GM12892 (cell line): Measurements from ENCODE around the gene GNAO1.
A peak's percentile ranks its signal among the peaks of the same experiment; 100 is the strongest.

ENCODE experiments used
- DNase-seq: peaks from one replicate; pipeline ENCODE4 v3.0.0; 2011; ENCODE audit not compliant: insufficient read length
- FAIRE-seq: peaks from 2 replicates; lab custom pipeline; 2011; peaks lifted over from hg19 to GRCh38; lab: Jason Lieb, UNC
- POLR2A ChIP-seq: IDR thresholded peaks from 2 replicates; pipeline ENCODE4 v1.6.1; 2011; ENCODE audit warnings: low read depth, low read length, control low read depth
- POLR2AphosphoS5 ChIP-seq: IDR thresholded peaks from 2 replicates; pipeline ENCODE4 v1.6.1; 2011; ENCODE audit warnings: low read depth, low read length, control low read depth
- TAF1 ChIP-seq: IDR thresholded peaks from 2 replicates; pipeline ENCODE4 v1.6.1; 2011; ENCODE audit warnings: low read depth, mild to moderate bottlenecking, control low read depth, low read length, borderline replicate concordance

GNAO1 gene

DNA sequence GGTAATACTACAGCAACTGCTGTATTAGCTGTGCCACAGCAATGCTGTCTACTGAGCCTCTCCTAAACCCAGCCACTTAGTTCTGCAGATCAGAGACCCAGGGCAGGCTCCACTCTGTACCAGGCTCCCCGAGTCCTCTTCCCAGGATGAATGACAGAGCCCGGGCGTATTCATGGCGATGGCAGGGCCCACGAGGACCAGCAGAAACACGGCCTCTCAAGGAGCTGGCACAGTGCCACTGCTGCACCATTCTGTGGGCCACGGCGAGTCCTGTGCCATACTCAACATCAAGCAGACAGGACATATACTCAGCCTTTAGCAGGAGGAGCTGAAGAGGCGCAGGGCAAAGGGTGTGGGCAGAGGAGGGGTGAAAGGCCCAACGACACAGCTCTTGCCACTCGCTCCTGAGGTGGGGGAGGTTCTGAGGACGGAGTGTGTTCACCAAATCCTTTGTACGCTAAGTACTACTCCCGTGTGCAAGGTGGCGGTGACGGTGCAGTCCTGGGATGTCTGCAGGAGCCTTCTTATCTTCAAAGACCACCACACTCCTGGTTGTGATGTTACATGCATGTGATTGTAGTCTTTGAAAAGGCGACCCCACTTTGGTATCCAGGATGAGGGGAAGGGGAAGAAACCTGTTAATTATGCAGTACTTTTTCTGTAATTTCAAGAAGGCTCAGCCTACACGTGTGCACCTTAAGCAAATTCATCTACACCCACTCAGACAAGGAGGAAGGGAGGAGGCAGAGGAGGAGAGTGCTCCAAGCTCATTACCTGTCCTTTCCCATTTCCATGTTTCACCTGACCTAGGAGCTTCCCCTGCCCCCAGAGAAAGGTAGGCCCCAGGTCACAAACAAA is 136.0 kb downstream of the GNAO1 start:
- no peak for DNase-seq
- FAIRE-seq: no peak
- no peak for TF ChIP-seq TAF1
- no peak for TF ChIP-seq POLR2AphosphoS5
- no peak for TF ChIP-seq POLR2A

GRCh38 chr16:56327929-56328258 is 136.6 kb downstream of the GNAO1 start:
- FAIRE-seq: no peak
- no peak for TF ChIP-seq TAF1
- no peak for TF ChIP-seq POLR2A
- TF ChIP-seq POLR2AphosphoS5: no peak
- no peak for DNase-seq

DNA sequence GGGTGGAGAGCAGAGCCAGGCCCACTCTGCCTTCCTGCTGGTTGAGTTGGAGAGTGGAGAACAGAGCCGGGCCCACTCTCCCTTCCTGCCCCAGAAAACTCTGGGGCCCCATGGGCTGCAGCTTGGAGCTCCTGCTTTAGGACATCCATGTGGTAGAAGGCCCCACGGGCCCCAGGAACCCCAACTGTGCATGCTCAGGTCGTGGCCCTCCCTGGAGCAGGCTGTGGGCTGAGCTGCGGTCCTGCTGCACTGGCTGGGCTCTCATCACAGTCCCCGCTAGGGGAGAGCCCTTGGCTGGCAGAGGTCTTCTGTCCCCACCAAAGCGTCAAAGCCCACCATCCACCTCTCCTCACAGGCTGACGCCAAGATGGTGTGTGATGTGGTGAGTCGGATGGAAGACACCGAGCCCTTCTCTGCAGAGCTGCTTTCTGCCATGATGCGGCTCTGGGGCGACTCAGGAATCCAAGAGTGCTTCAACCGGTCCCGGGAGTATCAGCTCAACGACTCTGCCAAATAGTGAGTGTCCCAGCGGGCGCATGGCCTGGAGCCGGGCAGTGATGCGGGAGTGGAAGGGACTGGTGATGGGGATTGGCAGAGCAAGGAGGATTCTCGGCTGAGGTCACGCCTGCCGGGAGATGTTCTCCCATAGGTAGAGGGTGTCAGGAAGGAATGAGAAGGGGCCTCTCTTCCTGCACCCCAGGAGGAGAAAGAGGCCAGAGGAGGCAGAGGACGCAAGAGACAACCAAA is 137.2 kb downstream of the GNAO1 start:
- FAIRE-seq (no peak), DNase-seq (no peak)
- TF ChIP-seq POLR2A (no peak), TAF1 (no peak), POLR2AphosphoS5 (no peak)

GRCh38 chr16:56329887-56330286 is 138.6 kb downstream of the GNAO1 start:
- peak; percentile 5 for FAIRE-seq
- TF ChIP-seq TAF1: no peak
- no peak for TF ChIP-seq POLR2AphosphoS5
- TF ChIP-seq POLR2A: no peak
- DNase-seq: no peak

GRCh38 chr16:56330476-56330875 is 139.2 kb downstream of the GNAO1 start:
- no peak for DNase-seq
- FAIRE-seq: no peak
- TF ChIP-seq POLR2AphosphoS5: no peak
- no peak for TF ChIP-seq POLR2A
- TF ChIP-seq TAF1: no peak

GRCh38 chr16:56331399-56331798 is 140.1 kb downstream of the GNAO1 start:
- DNase-seq (no peak), FAIRE-seq (no peak)
- TF ChIP-seq TAF1: no peak
- TF ChIP-seq POLR2AphosphoS5: no peak
- no peak for TF ChIP-seq POLR2A

- no peak for FAIRE-seq
Measured at GRCh38 chr16:56331915-56332314, 140.6 kb downstream of the GNAO1 start.

GRCh38 chr16:56332464-56333079 is 141.3 kb downstream of the GNAO1 start:
- FAIRE-seq (no peak), DNase-seq (no peak)
- TF ChIP-seq POLR2AphosphoS5: no peak
- no peak for TF ChIP-seq POLR2A
- no peak for TF ChIP-seq TAF1

More at GRCh38 chr16:56331915-56332314, 140.6 kb downstream of the GNAO1 start:
- TF ChIP-seq POLR2AphosphoS5 (no peak), TAF1 (no peak), POLR2A (no peak)
- no peak for DNase-seq

DNA sequence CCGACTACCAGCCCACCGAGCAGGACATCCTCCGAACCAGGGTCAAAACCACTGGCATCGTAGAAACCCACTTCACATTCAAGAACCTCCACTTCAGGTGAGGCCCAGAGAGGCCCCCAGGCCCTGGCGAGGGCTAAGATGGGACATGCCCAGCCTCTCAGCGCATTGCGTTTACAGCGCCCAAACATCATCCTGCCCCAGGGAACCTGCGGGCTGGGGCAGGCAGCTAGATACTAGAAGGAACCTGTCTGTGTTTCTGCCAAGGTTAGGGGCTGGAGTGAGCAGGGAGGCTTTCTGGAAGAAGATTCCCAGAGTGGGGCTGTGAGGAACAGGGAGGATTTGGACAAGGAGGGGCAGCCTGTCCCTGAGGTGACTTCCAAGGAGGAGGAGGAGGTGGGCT is 143.5 kb downstream of the GNAO1 start:
- no peak for DNase-seq
- TF ChIP-seq POLR2A (no peak), TAF1 (no peak), POLR2AphosphoS5 (no peak)
- no peak for FAIRE-seq

DNA sequence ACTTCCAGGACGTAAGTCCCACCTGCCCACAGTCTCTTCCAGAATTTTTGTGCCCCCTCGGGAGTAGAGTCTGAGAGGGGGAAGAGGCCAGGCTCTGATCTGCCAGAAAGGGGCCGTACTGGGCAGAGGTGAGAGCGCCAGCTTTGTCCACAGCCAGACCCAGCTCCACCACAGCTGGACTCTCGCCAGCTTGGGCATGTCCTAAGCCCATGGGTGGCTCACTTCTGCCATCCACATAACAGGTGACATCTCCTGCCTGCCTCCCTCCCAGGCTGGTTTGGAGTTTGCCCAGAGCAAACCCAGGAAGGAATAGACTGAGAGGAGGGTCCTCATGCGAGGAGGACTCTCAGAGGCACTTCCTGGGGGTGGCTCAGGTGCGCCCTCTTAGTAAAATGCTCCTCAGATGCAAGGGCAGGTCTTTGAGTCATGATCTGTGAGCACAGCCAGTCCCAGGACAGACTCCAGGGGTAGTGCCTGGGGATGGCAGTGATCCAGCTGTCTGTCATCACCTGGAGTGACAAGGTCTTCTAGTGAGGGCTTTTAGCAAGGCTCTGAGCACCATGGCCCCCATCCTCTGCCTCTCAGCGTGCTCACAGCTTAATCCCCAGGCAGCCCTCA is 144.9 kb downstream of the GNAO1 start:
- DNase-seq (no peak), FAIRE-seq (no peak)
- TF ChIP-seq POLR2AphosphoS5: no peak
- no peak for TF ChIP-seq TAF1
- TF ChIP-seq POLR2A: no peak

DNA sequence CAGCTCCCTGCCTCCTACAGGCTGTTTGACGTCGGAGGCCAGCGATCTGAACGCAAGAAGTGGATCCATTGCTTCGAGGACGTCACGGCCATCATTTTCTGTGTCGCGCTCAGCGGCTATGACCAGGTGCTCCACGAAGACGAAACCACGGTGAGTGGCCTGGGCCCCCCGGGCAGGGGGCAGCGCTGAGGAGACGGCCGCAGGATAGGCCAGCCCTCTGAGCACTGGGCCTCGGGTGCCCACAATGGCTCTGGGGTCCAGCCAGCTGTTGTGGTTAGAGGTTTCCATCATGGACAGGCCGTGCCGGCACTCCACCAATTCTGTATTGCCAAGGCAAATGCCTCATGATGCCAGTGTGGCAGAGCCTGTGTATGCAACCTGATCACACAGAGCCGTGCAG is 145.4 kb downstream of the GNAO1 start:
- FAIRE-seq (no peak), DNase-seq (no peak)
- TF ChIP-seq POLR2A (no peak), POLR2AphosphoS5 (no peak), TAF1 (no peak)
